ENCODE measurements around the gene POLA2. TPM values are rescaled to one million over a fixed set of nuclear protein-coding genes. Genes with fewer than 3 reads are reported as not detected.
A peak's percentile ranks its signal among the peaks of the same experiment; 100 is the strongest.

Gene POLA2
- 10 to 100 TPM; 73.8 to 74.5 TPM for total RNA-seq

- peak within 1 kb of the TSS; percentile 91 for H3K4me3 Mint-ChIP-seq
- H3K27ac Mint-ChIP-seq = peak within 1 kb of the TSS; percentile 92
- no peaks in the 10 kb centered on the region for H3K27me3 Mint-ChIP-seq
- H3K9me3 Mint-ChIP-seq = no peaks in the 10 kb centered on the region
- H3K4me1 Mint-ChIP-seq = peaks cover 30% of the 10 kb centered on the region
- peaks cover 29% of the 10 kb centered on the region for H3K36me3 Mint-ChIP-seq
- peak; percentile 98 for DNase-seq
Measured at GRCh38 chr11:65261591-65262380, at the start of gene POLA2. Gene POLA2 (plus strand): TSS chr11:65261962. CDS start chr11:65262293, 331 bp downstream.

GRCh38 chr11:65212226-65212801, 49.4 kb upstream of the POLA2 start:
- Mint-ChIP-seq H3K4me3 (no peak overlapping the region), H3K27me3 (peaks cover 4% of the 10 kb centered on the region), H3K36me3 (peaks cover 2% of the 10 kb centered on the region)

GRCh38 chr11:65213322-65214211, 48.2 kb upstream of the POLA2 start:
- Mint-ChIP-seq H3K4me3 (no peak overlapping the region), H3K27ac (no peak overlapping the region), H3K36me3 (peaks cover 2% of the 10 kb centered on the region), H3K9me3 (peaks cover 3% of the 10 kb centered on the region), H3K27me3 (peaks cover 4% of the 10 kb centered on the region), H3K4me1 (peaks cover 10% of the 10 kb centered on the region)
- DNase-seq = no peak

More at GRCh38 chr11:65212226-65212801, 49.4 kb upstream of the POLA2 start:
- Mint-ChIP-seq H3K9me3 (peaks cover 3% of the 10 kb centered on the region), H3K4me1 (peaks cover 10% of the 10 kb centered on the region), H3K27ac (no peak overlapping the region)
- DNase-seq = no peak

DNA sequence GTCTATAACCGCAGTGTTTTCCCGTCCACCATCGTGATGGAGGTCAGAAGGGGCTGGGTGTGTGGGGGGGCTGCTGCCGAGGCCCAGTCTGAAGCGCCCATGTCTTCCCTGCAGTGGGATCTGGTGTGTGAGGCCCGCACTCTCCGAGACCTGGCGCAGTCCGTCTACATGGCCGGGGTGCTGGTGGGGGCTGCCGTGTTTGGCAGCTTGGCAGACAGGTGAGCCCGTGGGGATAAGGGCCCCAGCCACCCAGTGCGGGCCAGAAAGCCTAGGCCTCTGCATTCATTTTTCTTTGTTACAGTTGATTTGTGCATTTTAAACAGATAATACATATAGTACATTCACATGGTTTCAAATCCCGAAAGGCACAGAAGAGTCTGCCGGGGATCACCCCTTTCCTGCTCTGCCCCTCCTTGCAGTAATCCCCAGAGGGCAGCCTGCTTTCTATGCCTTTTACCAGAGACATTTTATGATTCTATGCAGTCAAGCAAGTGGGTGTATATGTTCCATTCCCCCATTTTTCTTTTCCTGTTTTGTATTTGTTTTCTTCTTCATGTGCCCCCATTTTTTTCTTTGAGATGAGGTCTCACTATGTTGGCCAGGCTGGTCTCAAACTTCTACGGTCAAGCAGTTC, 47.4 kb upstream of the POLA2 start:
- Mint-ChIP-seq H3K27me3 (peaks cover 4% of the 10 kb centered on the region), H3K36me3 (peaks cover 2% of the 10 kb centered on the region), H3K9me3 (peaks cover 3% of the 10 kb centered on the region), H3K4me3 (no peak overlapping the region), H3K4me1 (peaks cover 10% of the 10 kb centered on the region), H3K27ac (no peak overlapping the region)
- DNase-seq = no peak

DNA sequence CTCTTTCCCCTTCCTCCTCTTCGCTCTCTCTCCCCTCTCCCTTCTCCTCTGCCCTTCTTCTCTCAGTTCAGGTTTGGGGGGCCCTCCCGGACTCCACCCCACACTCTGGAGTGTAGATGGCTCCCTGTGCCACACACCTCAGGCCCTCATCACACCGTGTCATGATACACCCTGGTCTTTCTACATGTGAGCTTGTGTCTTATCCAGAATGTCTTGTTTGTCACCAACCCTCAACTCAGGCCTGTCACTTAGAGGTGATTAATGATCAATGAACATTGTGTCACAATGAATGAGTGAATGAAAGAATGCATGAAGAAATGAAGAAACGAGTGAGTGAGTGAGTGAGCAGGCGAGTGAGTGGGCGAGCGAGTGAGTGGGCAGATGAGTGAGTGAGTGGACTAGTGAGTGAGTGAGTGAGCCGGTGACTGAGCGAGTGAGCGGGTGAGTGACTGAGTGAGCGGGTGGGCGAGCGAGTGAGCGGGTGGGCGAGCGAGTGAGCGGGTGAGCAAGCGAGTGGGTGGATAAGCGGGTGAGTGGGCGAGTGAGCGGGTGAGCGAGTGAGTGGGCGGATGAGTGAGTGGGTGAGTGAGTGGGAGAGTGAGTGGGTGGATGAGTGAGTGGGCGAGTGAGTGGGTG, 46.2 kb upstream of the POLA2 start:
- peaks cover 4% of the 10 kb centered on the region for H3K27me3 Mint-ChIP-seq
- peaks cover 2% of the 10 kb centered on the region for H3K36me3 Mint-ChIP-seq
- H3K27ac Mint-ChIP-seq = peak overlapping the region; percentile 77
- peaks cover 3% of the 10 kb centered on the region for H3K9me3 Mint-ChIP-seq
- DNase-seq = peak; percentile 39
- H3K4me1 Mint-ChIP-seq = peaks cover 17% of the 10 kb centered on the region
- peak overlapping the region; percentile 27 for H3K4me3 Mint-ChIP-seq

- H3K36me3 Mint-ChIP-seq = peaks cover 2% of the 10 kb centered on the region
- peaks cover 4% of the 10 kb centered on the region for H3K27me3 Mint-ChIP-seq
- peaks cover 3% of the 10 kb centered on the region for H3K9me3 Mint-ChIP-seq
- H3K4me3 Mint-ChIP-seq = no peak overlapping the region
- no peak for DNase-seq
- no peak overlapping the region for H3K27ac Mint-ChIP-seq
- H3K4me1 Mint-ChIP-seq = peaks cover 17% of the 10 kb centered on the region
Measured at GRCh38 chr11:65216830-65217229, 44.9 kb upstream of the POLA2 start.

DNA sequence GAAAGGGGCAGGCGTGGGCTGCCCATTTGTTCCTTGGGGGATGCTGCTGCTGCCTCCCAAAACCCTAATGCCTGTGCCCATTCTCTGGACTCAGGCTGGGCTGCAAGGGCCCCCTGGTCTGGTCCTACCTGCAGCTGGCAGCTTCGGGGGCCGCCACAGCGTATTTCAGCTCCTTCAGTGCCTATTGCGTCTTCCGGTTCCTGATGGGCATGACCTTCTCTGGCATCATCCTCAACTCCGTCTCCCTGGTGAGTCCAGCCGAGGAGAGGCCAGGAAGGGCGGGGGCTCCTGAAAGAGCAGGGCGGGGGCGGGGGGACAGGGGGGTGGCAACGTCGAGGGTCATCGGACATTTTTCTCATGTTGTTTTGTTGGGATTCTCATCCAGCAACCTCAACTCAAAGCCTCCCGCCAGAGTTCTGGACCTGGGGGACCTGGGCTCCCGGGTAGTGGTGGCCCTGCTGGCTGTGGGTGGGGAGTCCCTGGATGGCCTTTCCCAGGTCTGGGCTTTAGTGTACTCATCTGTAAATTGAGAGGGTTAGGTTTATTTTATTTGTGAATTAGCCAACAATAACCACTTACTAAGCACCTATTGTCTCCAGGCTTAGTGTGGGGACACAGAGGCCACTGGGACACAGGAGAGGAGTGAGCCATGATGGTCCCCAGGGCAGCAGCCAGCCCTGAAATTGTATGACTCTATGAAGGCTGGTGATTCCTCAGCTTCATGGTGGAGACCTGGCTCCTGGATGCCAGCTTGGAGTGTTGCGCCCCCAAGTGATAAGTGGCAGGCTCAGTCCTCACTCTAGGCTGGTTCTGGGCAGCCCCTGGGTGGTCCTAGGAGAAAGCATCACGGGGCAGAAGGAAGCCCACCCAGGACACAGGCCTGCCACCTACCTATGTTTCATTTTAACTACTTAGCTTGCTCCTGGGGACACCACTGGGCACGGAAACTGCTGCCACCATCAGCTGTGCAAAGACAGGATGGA, 44.0 kb upstream of the POLA2 start:
- H3K27ac Mint-ChIP-seq = no peak overlapping the region
- H3K4me1 Mint-ChIP-seq = peaks cover 15% of the 10 kb centered on the region
- DNase-seq = no peak
- peaks cover 3% of the 10 kb centered on the region for H3K9me3 Mint-ChIP-seq
- no peak overlapping the region for H3K4me3 Mint-ChIP-seq
- peaks cover 4% of the 10 kb centered on the region for H3K27me3 Mint-ChIP-seq
- peaks cover 2% of the 10 kb centered on the region for H3K36me3 Mint-ChIP-seq

DNA sequence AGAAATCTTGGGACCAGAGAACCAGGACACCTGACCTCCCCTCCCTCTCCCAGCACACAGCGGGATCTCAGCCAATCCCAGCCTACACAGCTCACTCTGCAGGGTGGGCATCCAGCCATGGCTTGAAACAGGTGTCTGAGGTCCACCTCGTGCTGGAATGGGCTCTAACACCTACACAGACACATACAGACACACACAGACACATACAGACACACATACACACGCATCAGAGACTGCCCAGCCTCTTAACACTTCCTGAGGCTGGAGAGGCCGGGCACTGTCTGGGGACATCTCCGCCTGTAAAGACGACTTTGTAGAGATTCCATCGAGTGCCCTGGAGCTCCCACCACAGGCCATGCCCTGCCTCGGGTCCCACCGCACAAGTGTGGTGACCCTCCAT, 43.3 kb upstream of the POLA2 start:
- peaks cover 2% of the 10 kb centered on the region for H3K36me3 Mint-ChIP-seq
- H3K27ac Mint-ChIP-seq = no peak overlapping the region
- H3K27me3 Mint-ChIP-seq = peaks cover 4% of the 10 kb centered on the region
- H3K9me3 Mint-ChIP-seq = peaks cover 3% of the 10 kb centered on the region
- H3K4me1 Mint-ChIP-seq = peaks cover 12% of the 10 kb centered on the region
- DNase-seq = no peak
- no peak overlapping the region for H3K4me3 Mint-ChIP-seq

DNA sequence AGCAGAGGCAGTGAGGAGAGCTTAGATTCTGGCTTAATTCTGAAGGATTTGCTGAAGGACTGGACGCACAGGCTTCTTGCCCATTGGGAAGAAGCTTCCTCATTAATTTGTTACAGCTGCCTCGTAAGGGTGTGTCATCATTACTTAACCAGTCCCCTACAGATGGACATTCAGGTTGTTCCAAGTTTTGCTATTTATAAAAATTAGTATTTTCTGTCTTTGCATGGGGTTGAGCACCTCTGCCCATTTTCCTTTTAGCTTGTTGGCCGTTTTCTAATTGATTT, 41.9 kb upstream of the POLA2 start:
- DNase-seq = no peak
- Mint-ChIP-seq H3K4me1 (peaks cover 9% of the 10 kb centered on the region), H3K36me3 (peaks cover 2% of the 10 kb centered on the region), H3K27me3 (peaks cover 8% of the 10 kb centered on the region), H3K27ac (no peak overlapping the region), H3K4me3 (no peak overlapping the region), H3K9me3 (peaks cover 3% of the 10 kb centered on the region)

- Mint-ChIP-seq H3K27ac (no peak overlapping the region), H3K9me3 (no peaks in the 10 kb centered on the region), H3K4me3 (no peak overlapping the region), H3K4me1 (peaks cover 12% of the 10 kb centered on the region), H3K27me3 (peaks cover 13% of the 10 kb centered on the region), H3K36me3 (no peaks in the 10 kb centered on the region)
- no peak for DNase-seq
Measured at GRCh38 chr11:65221026-65221425, 40.7 kb upstream of the POLA2 start.

DNA sequence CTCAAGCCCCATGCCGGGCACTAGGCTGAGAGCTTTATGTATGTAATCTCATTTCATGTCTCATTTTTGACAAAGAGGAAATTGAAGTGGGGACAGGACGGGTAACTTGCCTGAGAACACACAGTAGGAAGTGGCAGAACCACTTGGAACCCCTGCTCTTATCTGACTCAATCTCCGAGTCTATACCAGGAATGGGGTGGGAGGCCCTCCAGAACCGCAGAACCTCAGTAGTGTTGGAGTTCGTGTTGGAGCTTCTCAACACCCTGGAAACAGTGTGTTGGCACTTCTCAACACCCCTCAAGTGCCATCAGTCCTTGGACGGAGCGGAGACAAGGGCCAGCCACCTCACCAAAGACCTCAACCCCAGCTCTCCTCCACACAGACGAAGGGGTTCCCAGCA, 38.8 kb upstream of the POLA2 start:
- Mint-ChIP-seq H3K27ac (no peak overlapping the region), H3K36me3 (no peaks in the 10 kb centered on the region), H3K27me3 (peaks cover 28% of the 10 kb centered on the region), H3K4me1 (peaks cover 15% of the 10 kb centered on the region), H3K4me3 (no peak overlapping the region), H3K9me3 (no peaks in the 10 kb centered on the region)
- no peak for DNase-seq

DNA sequence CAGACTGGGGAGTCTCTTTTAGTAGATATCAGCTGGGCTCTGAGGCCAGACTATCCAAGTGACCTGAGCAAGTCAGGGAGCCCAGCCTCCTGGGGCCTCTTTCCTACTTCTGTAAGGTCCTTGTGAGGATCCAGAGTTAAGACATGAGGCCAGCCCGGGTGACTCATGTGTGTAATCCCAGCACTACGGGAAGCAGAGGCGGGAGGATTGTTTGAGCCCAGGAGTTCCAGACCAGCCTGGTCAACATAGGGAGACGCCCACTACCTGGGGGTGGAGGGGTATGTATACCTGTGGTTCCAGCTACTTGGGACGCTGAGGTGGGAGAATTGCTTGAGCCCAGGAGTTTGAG, 36.9 kb upstream of the POLA2 start:
- H3K27me3 Mint-ChIP-seq = peaks cover 28% of the 10 kb centered on the region
- H3K27ac Mint-ChIP-seq = no peak overlapping the region
- no peak for DNase-seq
- no peak overlapping the region for H3K4me3 Mint-ChIP-seq
- no peaks in the 10 kb centered on the region for H3K36me3 Mint-ChIP-seq
- no peaks in the 10 kb centered on the region for H3K9me3 Mint-ChIP-seq
- peaks cover 11% of the 10 kb centered on the region for H3K4me1 Mint-ChIP-seq

DNA sequence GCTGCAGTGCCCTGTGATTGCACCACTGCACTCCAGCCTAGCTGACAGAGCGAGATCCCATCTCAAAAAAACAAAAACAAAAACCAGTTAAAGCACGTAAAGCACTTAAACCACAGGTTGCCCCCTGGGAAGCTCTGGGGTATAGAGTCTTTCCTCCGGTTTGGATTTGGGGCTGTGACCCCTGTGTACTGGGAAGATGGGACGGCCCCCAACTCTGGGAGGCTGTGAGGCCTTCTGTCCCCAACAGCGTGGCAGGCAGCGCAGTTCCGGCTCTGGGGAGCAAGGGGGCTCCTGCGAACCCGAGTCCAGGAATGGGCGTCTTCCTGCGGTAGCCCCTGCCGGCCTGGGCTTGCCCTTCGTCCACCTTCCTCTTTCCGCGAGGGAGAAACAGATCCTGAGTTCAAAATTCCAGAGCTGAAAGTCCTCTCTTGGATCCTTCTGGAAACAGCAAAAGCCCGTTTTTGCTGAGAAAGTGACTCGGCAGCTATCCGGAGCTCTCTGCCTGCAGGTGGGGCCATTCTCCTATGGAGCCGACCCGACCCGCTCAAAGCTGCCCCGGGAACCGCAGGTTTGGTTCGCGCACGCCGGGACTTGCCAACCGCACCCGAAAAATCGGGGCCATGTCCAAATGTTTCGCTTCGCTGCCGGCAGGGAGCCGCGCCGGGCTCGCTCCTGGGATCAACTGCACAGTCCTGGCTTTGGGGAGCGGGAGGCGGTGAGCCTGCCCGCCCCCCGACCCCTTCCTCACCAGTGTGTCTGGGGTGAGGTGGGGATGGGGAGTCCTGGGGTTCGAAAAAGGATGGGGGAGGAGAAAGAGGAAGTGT, 36.3 kb upstream of the POLA2 start:
- Mint-ChIP-seq H3K4me3 (peak overlapping the region; percentile 73), H3K36me3 (no peaks in the 10 kb centered on the region), H3K4me1 (peaks cover 9% of the 10 kb centered on the region), H3K27ac (no peak overlapping the region), H3K9me3 (no peaks in the 10 kb centered on the region), H3K27me3 (peaks cover 28% of the 10 kb centered on the region)
- DNase-seq = peak; percentile 61

Measured in activated naive CD8-positive, alpha-beta T cell treated with anti-CD3 and anti-CD28 coated beads for 36 hours (primary cell).